Neural cell (in vitro differentiated cells): Measurements from ENCODE around the gene IGSF23. TPM values are rescaled to one million over a fixed set of nuclear protein-coding genes. Genes with fewer than 3 reads are reported as not detected.

ENCODE experiments used
- H2AFZ ChIP-seq: fragments of 200-600, 300-800 bp; sonication (generic), shearing (Covaris generic); 2 replicates; pipeline ENCODE4 v1.6.0; 2014; ENCODE audit warnings: low read depth, mild to moderate bottlenecking, antibody characterized with exemption, low read length, moderate library complexity
- H3F3A ChIP-seq: fragments of 200-600 bp; shearing (Covaris generic); 2 replicates; pipeline ENCODE4 v1.6.1; 2016; ENCODE audit warnings: mild to moderate bottlenecking, moderate library complexity, mixed read lengths, antibody characterized with exemption, low read length; ENCODE audit not compliant: insufficient read depth, poor library complexity, severe bottlenecking
- H3K27ac ChIP-seq: fragments of 200-600, 300-800 bp; sonication (generic), shearing (Covaris generic); 2 replicates; pipeline ENCODE4 v1.5.1; 2014; ENCODE audit warnings: mild to moderate bottlenecking, low read length, moderate library complexity
- H3K27me3 ChIP-seq: fragments of 300-800, 200-600 bp; sonication (generic), shearing (Covaris generic); 2 replicates; pipeline ENCODE4 v1.6.0; 2014; ENCODE audit warnings: mild to moderate bottlenecking, low read depth, low read length, moderate library complexity; ENCODE audit not compliant: insufficient read depth
- H3K36me3 ChIP-seq: fragments of 300-800, 200-600 bp; sonication (generic), shearing (Covaris generic); 2 replicates; pipeline ENCODE4 v1.5.1; 2014; ENCODE audit warnings: mild to moderate bottlenecking, antibody characterized with exemption, low read length, moderate library complexity; ENCODE audit not compliant: insufficient read depth
- H3K4me2 ChIP-seq: fragments of 300-800, 200-600 bp; sonication (generic), shearing (Covaris generic); 2 replicates; pipeline ENCODE4 v1.6.0; 2014; ENCODE audit warnings: mild to moderate bottlenecking, low read length
- H3K4me3 ChIP-seq: fragments of 300-800, 200-600 bp; sonication (generic), shearing (Covaris generic); 2 replicates; pipeline ENCODE4 v1.5.1; 2014; ENCODE audit warnings: mild to moderate bottlenecking, low read length, moderate library complexity
- H3K79me2 ChIP-seq: fragments of 200-600 bp; shearing (Covaris generic); replicated peaks from 2 replicates; pipeline ENCODE4 v1.6.0; 2014; ENCODE audit warnings: mild to moderate bottlenecking, low read length, moderate library complexity; ENCODE audit not compliant: insufficient read depth
- H3K9ac ChIP-seq: fragments of 300-800, 200-600 bp; sonication (generic), shearing (Covaris generic); 2 replicates; pipeline ENCODE4 v1.6.1; 2016; ENCODE audit warnings: mild to moderate bottlenecking, low read length, mixed read lengths
- H3K9me2 ChIP-seq: fragments of 200-600 bp; shearing (Covaris generic); 2 replicates; pipeline ENCODE4 v1.6.1; 2016; ENCODE audit warnings: mild to moderate bottlenecking, low read length, mixed read lengths; ENCODE audit not compliant: insufficient read depth
- H3K9me3 ChIP-seq: fragments of 200-600, 300-800 bp; sonication (generic), shearing (Covaris generic); 2 replicates; pipeline ENCODE4 v1.6.1; 2016; ENCODE audit warnings: mild to moderate bottlenecking, mixed run types, low read length, moderate library complexity, mixed read lengths
- H4K20me1 ChIP-seq: fragments of 200-600 bp; shearing (Covaris generic); 2 replicates; pipeline ENCODE4 v1.6.1; 2016; ENCODE audit warnings: mild to moderate bottlenecking, mixed run types; ENCODE audit not compliant: insufficient read depth
- EP300 ChIP-seq: fragments of 450-650 bp; conservative IDR thresholded peaks from 2 replicates; pipeline ENCODE4 v1.6.1; 2014; ENCODE audit warnings: antibody characterized with exemption, mild to moderate bottlenecking, moderate library complexity; ENCODE audit not compliant: poor library complexity, severe bottlenecking
- EZH2 ChIP-seq: fragments of 200-600, 300-800 bp; shearing (Covaris generic), sonication (generic); IDR thresholded peaks from 2 replicates; pipeline ENCODE4 v1.6.1; 2014; ENCODE audit warnings: antibody characterized with exemption, low read length, borderline replicate concordance, mild to moderate bottlenecking; ENCODE audit not compliant: insufficient read depth, poor library complexity, severe bottlenecking
- MXI1 ChIP-seq: fragments of 450-650 bp; conservative IDR thresholded peaks from 2 replicates; pipeline ENCODE4 v1.6.1; 2014; ENCODE audit warnings: antibody characterized with exemption, mild to moderate bottlenecking; ENCODE audit not compliant: poor library complexity, severe bottlenecking
- POLR2AphosphoS5 ChIP-seq: IDR thresholded peaks from 2 replicates; pipeline ENCODE4 v1.6.1; 2012
- RAD21 ChIP-seq: fragments of 450-650 bp; conservative IDR thresholded peaks from 2 replicates; pipeline ENCODE4 v1.6.1; 2014; ENCODE audit warnings: antibody characterized with exemption, mild to moderate bottlenecking, moderate library complexity
- SMC3 ChIP-seq: fragments of 450-650 bp; conservative IDR thresholded peaks from 2 replicates; pipeline ENCODE4 v1.6.1; 2014; ENCODE audit warnings: antibody characterized with exemption, mild to moderate bottlenecking, moderate library complexity; ENCODE audit not compliant: poor library complexity
- TAF1 ChIP-seq: IDR thresholded peaks from 2 replicates; pipeline ENCODE4 v1.6.1; 2012; ENCODE audit warnings: low read depth
- polyA plus RNA-seq: library from polyadenylated mRNA; depleted of rRNA; stranded (reverse); fragments of >200 nt; gene quantifications from 2 replicates; pipeline ENCODE4 v1.2.3, GENCODE V29; 2014
- TF ChIP-seq, protein P1 (sequence below): fragments of 450-650 bp; IDR thresholded peaks from 2 replicates; pipeline ENCODE4 v1.5.1; 2014; ENCODE audit warnings: antibody characterized with exemption, mild to moderate bottlenecking, moderate library complexity; ENCODE audit not compliant: poor library complexity, severe bottlenecking
- TF ChIP-seq, protein P2 (sequence below): IDR thresholded peaks from 2 replicates; pipeline ENCODE4 v1.6.1; 2012; ENCODE audit warnings: borderline replicate concordance

The IGSF23 gene
- polyA plus RNA-seq, 1 donor from 2014 or later, result not detected

GRCh38 chr19:44577566-44577874, 35.8 kb upstream of the IGSF23 start:
- Histone ChIP-seq H3K4me2 (no peak overlapping the region), H3K27me3 (no peaks in the 10 kb centered on the region), H3K27ac (no peak overlapping the region), H3K4me3 (no peak overlapping the region), H3K9ac (no peak overlapping the region), H3K36me3 (no peaks in the 10 kb centered on the region), H2AFZ (no peak overlapping the region), H3F3A (no peaks in the 10 kb centered on the region), H4K20me1 (no peaks in the 10 kb centered on the region), H3K9me2 (no peaks in the 10 kb centered on the region), H3K9me3 (peaks cover 4% of the 10 kb centered on the region), H3K79me2 (no peaks in the 10 kb centered on the region)
- TF ChIP-seq SMC3, result no peak
- TF ChIP-seq EZH2, result no peak

DNA sequence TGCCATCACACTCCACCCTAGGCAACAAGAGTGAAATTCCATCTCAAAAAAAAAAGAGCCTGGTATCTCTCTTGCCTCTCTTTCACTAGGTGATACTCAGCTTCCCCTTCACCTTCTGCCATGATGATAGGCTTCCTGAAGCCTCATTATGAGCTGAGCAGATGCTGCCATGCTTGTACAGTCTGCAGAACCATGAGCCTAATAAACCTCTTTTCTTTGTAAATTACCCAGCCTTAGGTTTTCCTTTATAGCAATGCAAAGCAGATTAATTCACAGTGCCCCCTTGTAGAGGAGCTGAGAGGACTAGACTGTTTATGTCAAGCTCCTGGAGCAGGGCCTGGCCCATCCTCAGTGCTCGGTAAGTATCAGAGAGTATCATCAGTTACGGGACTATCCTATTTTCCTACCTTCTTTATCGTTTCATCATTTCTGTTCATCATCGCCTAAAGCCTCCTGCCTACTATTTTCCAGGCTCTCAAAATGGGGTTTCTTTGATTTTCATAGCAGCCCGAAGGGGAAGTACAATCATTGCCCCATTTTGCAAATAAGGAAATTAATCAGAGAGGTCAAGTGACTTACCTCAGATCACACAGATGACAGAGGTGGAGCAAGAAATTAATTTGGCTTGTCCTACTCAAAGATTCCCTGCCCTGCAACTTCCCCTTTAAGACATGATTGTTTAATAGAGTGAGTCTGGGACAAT, 33.5 kb upstream of the IGSF23 start:
- H3K4me3 ChIP-seq, result no peak overlapping the region
- no peaks in the 10 kb centered on the region for H3K36me3 ChIP-seq
- H3K27me3 ChIP-seq, result no peaks in the 10 kb centered on the region
- no peak overlapping the region for H3K4me2 ChIP-seq
- H3F3A ChIP-seq, result no peaks in the 10 kb centered on the region
- H2AFZ ChIP-seq, result no peak overlapping the region
- no peak for TF ChIP-seq RAD21
- H3K79me2 ChIP-seq, result no peaks in the 10 kb centered on the region
- H3K9me2 ChIP-seq, result no peaks in the 10 kb centered on the region
- H3K9ac ChIP-seq, result no peak overlapping the region
- H3K9me3 ChIP-seq, result peaks cover under 1% of the 10 kb centered on the region
- no peaks in the 10 kb centered on the region for H4K20me1 ChIP-seq
- H3K27ac ChIP-seq, result no peak overlapping the region

DNA sequence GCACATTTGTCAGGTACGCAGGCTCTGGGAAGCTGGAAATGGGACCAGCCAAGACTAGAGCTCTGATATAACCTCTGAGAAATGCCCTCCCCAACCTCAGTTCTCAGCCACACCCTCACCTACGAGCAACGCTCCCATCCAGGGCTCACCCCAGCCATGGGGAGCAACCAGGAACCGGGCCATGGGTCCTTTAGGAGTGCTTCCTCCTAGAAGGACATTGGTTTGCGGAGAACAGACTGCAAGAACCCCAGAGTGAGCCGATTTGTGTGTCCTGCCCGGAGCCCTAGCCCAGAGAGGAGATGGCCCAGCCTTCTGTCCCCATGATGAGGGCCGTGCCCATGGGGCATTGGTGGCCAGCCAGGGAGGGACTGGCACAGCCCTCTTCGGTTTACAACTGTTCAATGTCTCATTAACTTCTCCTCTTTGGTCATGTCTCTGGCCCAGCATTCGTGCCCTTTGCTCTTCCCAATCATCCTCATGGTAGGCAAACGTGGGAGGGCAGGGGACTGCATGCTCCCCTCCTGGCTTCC, 32.9 kb upstream of the IGSF23 start:
- Histone ChIP-seq H3K36me3 (no peaks in the 10 kb centered on the region), H3K4me2 (no peak overlapping the region), H3K9ac (no peak overlapping the region), H3K9me2 (no peaks in the 10 kb centered on the region), H3K27me3 (no peaks in the 10 kb centered on the region), H3K79me2 (no peaks in the 10 kb centered on the region), H2AFZ (no peak overlapping the region), H3K4me3 (no peak overlapping the region), H4K20me1 (no peaks in the 10 kb centered on the region), H3K9me3 (no peaks in the 10 kb centered on the region), H3K27ac (no peak overlapping the region), H3F3A (no peaks in the 10 kb centered on the region)
- no peak for TF ChIP-seq SMC3

GRCh38 chr19:44581288-44581687, 32.1 kb upstream of the IGSF23 start:
- Histone ChIP-seq H2AFZ (no peak overlapping the region), H3K79me2 (no peaks in the 10 kb centered on the region), H3F3A (no peaks in the 10 kb centered on the region), H3K4me3 (no peak overlapping the region), H3K4me2 (no peak overlapping the region), H3K9me3 (no peaks in the 10 kb centered on the region), H3K36me3 (no peaks in the 10 kb centered on the region), H3K27ac (no peak overlapping the region), H3K9me2 (no peaks in the 10 kb centered on the region), H3K27me3 (no peaks in the 10 kb centered on the region), H3K9ac (no peak overlapping the region), H4K20me1 (no peaks in the 10 kb centered on the region)
- no peak for TF ChIP-seq RAD21
- TF ChIP-seq POLR2AphosphoS5, result no peak
- TF ChIP-seq TAF1, result no peak
- TF ChIP-seq EZH2, result no peak
- TF ChIP-seq, protein P1, sequence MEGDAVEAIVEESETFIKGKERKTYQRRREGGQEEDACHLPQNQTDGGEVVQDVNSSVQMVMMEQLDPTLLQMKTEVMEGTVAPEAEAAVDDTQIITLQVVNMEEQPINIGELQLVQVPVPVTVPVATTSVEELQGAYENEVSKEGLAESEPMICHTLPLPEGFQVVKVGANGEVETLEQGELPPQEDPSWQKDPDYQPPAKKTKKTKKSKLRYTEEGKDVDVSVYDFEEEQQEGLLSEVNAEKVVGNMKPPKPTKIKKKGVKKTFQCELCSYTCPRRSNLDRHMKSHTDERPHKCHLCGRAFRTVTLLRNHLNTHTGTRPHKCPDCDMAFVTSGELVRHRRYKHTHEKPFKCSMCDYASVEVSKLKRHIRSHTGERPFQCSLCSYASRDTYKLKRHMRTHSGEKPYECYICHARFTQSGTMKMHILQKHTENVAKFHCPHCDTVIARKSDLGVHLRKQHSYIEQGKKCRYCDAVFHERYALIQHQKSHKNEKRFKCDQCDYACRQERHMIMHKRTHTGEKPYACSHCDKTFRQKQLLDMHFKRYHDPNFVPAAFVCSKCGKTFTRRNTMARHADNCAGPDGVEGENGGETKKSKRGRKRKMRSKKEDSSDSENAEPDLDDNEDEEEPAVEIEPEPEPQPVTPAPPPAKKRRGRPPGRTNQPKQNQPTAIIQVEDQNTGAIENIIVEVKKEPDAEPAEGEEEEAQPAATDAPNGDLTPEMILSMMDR, result no peak
- TF ChIP-seq, protein P2, sequence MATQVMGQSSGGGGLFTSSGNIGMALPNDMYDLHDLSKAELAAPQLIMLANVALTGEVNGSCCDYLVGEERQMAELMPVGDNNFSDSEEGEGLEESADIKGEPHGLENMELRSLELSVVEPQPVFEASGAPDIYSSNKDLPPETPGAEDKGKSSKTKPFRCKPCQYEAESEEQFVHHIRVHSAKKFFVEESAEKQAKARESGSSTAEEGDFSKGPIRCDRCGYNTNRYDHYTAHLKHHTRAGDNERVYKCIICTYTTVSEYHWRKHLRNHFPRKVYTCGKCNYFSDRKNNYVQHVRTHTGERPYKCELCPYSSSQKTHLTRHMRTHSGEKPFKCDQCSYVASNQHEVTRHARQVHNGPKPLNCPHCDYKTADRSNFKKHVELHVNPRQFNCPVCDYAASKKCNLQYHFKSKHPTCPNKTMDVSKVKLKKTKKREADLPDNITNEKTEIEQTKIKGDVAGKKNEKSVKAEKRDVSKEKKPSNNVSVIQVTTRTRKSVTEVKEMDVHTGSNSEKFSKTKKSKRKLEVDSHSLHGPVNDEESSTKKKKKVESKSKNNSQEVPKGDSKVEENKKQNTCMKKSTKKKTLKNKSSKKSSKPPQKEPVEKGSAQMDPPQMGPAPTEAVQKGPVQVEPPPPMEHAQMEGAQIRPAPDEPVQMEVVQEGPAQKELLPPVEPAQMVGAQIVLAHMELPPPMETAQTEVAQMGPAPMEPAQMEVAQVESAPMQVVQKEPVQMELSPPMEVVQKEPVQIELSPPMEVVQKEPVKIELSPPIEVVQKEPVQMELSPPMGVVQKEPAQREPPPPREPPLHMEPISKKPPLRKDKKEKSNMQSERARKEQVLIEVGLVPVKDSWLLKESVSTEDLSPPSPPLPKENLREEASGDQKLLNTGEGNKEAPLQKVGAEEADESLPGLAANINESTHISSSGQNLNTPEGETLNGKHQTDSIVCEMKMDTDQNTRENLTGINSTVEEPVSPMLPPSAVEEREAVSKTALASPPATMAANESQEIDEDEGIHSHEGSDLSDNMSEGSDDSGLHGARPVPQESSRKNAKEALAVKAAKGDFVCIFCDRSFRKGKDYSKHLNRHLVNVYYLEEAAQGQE, result no peak
- TF ChIP-seq EP300, result no peak
- TF ChIP-seq SMC3, result no peak
- no peak for TF ChIP-seq MXI1
